BJ (cell line): ENCODE measurements around the gene SENP7. TPM values are rescaled to one million over a fixed set of nuclear protein-coding genes. Genes with fewer than 3 reads are reported as not detected.
"Not testable (repeated sequence)": the region's sequence is repeated elsewhere in the genome, so short reads cannot be mapped to it uniquely, and the experiment has no call there.

Source experiments
- CTCF ChIA-PET: fragments of 350-600 bp; formaldehyde crosslinking; extraction: SDS; loops from one replicate; lab custom pipeline; 2021; ENCODE audit warnings: antibody characterized with exemption, inconsistent platforms; lab: Yijun Ruan, JAX
- POLR2A ChIA-PET: fragments of 300-600 bp; sonication (Branson Sonifier 250); formaldehyde crosslinking; extraction: SDS; loops from one replicate; lab custom pipeline; 2021; ENCODE audit warnings: antibody characterized with exemption; lab: Charles Lee
- DNase-seq: peaks from one replicate; pipeline ENCODE4 v3.0.0-alpha.2; 2011; ENCODE audit warnings: low read depth
- H3K27me3 ChIP-seq: 2 replicates; pipeline ENCODE4 v1.6.0; 2011; ENCODE audit warnings: low read length; ENCODE audit not compliant: control insufficient read depth, insufficient read depth
- H3K36me3 ChIP-seq: 2 replicates; pipeline ENCODE4 v1.5.1; 2011; ENCODE audit warnings: low read length; ENCODE audit not compliant: control insufficient read depth, insufficient read depth
- H3K4me3 ChIP-seq: 2 replicates; pipeline ENCODE4 v1.5.1; 2011; ENCODE audit warnings: low read depth, mild to moderate bottlenecking, control low read depth, low read length
- polyA plus RNA-seq: library from polyadenylated mRNA; depleted of rRNA; stranded (reverse); fragments of >200 nt; gene quantifications from 2 replicates; pipeline ENCODE4 v1.2.3, GENCODE V29; 2011
- TF ChIP-seq, protein P1 (sequence below): IDR thresholded peaks from 2 replicates; pipeline ENCODE4 v1.5.1; 2011; ENCODE audit warnings: low read depth, mild to moderate bottlenecking, control low read depth, inconsistent platforms, low read length, moderate library complexity; ENCODE audit not compliant: insufficient read depth

Gene SENP7
- polyA plus RNA-seq, 1 experiment: 4.2 TPM

DNA sequence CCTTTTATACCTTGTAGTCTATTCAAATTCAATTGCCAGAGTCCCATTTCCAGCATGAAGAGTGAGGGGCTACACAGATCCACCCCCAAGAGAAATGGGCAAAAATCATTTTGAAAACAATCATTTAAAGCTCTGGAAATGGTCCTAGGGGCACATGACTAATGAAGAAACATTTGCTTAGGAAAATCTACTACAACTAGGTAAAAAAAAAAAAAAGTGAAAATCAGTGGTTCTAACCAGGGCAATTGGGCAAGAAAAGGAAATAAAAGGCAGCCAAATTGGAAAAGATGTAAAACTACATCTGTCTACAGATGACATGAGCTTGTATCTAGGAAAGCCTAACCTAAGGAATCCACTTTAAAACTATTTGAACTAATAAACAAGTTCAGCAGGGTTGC, 202.0 kb downstream of the SENP7 start:
- no peaks in the 10 kb centered on the region for H3K36me3 ChIP-seq
- TF ChIP-seq, protein P1, sequence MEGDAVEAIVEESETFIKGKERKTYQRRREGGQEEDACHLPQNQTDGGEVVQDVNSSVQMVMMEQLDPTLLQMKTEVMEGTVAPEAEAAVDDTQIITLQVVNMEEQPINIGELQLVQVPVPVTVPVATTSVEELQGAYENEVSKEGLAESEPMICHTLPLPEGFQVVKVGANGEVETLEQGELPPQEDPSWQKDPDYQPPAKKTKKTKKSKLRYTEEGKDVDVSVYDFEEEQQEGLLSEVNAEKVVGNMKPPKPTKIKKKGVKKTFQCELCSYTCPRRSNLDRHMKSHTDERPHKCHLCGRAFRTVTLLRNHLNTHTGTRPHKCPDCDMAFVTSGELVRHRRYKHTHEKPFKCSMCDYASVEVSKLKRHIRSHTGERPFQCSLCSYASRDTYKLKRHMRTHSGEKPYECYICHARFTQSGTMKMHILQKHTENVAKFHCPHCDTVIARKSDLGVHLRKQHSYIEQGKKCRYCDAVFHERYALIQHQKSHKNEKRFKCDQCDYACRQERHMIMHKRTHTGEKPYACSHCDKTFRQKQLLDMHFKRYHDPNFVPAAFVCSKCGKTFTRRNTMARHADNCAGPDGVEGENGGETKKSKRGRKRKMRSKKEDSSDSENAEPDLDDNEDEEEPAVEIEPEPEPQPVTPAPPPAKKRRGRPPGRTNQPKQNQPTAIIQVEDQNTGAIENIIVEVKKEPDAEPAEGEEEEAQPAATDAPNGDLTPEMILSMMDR: no peak
- H3K27me3 ChIP-seq: no peaks in the 10 kb centered on the region
- DNase-seq: no peak
- H3K4me3 ChIP-seq: no peak overlapping the region
- ChIA-PET POLR2A (no interaction called here), CTCF (no interaction called here)

DNA sequence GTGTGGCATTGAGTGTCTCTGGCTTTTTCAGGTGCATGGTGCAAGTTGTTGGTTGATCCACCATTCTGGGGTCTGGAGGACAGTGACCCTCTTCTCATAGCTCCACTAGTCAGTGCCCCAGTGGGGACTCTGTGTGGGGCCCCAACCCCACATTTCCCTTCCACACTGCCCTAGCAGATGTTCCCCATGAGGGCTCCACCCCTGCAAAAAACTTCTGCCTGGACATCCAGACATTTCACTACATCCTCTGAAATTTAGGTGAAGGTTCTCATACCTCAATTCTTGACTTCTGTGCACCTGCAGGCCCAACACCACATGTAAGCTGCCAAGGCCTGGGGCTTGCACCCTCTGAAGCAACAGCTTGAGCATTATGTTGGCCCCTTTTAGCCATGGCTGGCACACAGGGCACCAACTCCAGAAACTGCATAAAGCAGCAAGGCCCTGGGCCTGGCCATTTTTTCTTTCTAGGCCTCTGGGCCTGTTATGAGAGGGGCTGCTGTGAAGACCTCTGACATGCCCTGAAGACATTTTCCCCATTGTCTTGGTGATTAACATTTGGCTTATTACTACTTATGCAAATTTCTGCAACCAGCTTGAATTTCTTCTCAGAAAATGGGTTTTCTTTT, 204.8 kb downstream of the SENP7 start:
- H3K27me3 ChIP-seq, CTCF ChIA-PET, POLR2A ChIA-PET, H3K36me3 ChIP-seq, DNase-seq, H3K4me3 ChIP-seq: not testable (repeated sequence)

DNA sequence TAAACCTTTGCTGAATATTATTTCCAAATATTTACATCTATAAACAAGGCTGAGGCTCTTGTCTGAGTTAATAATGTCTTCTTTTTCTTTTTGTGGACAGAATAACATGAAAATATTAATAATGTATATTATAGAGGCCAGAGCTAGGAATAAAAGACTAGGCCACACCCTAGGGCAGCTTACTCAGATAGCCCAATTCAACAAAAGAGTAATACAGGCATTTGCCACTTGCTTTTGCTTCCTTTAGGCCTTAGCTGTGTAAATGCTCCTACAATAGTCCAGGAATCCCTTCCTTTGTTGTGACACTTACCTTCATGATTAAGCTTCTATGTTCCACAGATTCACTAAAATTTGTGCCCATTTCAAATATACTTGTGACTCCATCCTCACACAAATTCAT, 209.2 kb downstream of the SENP7 start:
- CTCF ChIA-PET: interaction anchor here (1.1 to 1.7 kb wide), 3 partner anchors 9 to 18 kb away, joined by 3 to 4 read pairs (median 3); no protein-coding TSS in a partner anchor
- DNase-seq: no peak
- Histone ChIP-seq H3K4me3 (no peak overlapping the region), H3K36me3 (no peaks in the 10 kb centered on the region), H3K27me3 (no peaks in the 10 kb centered on the region)
- POLR2A ChIA-PET: no interaction called here
- TF ChIP-seq, protein P1: no peak

DNA sequence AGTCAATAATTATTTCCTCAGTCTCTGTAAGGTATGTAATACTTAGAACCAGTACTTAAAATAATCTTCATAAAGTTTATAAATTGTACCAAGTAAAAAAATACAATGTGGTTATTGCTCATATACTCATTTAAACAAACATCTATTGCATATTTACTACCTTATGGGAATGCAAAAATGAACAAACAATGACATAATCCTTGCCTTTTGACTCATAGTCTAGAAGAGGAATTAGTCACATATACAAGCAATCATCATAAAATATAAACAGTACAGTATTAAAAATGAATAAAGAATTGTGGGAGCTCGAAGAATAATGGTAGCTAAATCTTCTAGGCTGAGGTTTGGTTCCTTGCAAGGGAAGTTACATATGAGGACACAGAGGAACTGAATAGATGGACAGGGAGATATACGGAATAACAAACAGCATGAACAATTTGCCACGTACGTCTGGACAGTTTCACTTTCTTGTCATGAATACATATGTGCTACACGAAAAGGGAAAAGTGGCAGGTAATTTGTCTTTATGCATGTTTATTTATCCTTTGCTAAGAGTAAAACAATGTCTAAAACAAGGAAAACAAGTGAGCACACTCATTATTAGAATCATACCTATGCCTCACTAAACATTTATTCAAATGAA, 209.8 kb downstream of the SENP7 start:
- no peak overlapping the region for H3K4me3 ChIP-seq
- TF ChIP-seq, protein P1: no peak
- CTCF ChIA-PET: interaction anchor here (1.1 to 1.7 kb wide), 3 partner anchors 10 to 18 kb away, joined by 3 to 4 read pairs (median 3); no protein-coding TSS in a partner anchor

DNA sequence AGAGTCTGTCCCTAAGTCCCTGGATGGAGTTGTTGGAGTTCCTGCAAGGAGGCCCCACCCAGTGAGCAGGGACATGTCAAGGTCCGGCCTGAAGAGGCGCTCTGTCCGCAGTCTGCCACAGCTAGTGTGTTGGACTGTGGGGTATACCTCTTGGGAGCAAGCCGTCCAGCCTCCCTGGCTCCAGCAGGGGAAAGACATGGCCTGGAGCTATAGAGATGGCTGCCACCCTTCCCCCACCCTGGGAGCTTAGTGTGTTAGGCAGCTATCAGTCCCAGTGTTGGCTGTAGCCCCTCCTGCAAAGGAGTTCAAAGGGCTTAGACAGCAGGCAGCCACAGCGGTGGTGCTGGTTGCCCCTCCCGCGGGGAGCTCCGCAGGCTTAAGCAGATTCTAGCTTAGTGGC, 212.9 kb downstream of the SENP7 start:
- Histone ChIP-seq H3K4me3 (no peak overlapping the region), H3K27me3 (no peaks in the 10 kb centered on the region), H3K36me3 (no peaks in the 10 kb centered on the region)
- TF ChIP-seq, protein P1: no peak
- ChIA-PET CTCF (no interaction called here), POLR2A (no interaction called here)
- no peak for DNase-seq

More for the DNA sequence above, 209.8 kb downstream of the SENP7 start:
- Histone ChIP-seq H3K27me3 (no peaks in the 10 kb centered on the region), H3K36me3 (no peaks in the 10 kb centered on the region)
- no peak for DNase-seq
- POLR2A ChIA-PET: no interaction called here
